ENCODE results near the gene SEMA3F.

The SEMA3F gene

DNA sequence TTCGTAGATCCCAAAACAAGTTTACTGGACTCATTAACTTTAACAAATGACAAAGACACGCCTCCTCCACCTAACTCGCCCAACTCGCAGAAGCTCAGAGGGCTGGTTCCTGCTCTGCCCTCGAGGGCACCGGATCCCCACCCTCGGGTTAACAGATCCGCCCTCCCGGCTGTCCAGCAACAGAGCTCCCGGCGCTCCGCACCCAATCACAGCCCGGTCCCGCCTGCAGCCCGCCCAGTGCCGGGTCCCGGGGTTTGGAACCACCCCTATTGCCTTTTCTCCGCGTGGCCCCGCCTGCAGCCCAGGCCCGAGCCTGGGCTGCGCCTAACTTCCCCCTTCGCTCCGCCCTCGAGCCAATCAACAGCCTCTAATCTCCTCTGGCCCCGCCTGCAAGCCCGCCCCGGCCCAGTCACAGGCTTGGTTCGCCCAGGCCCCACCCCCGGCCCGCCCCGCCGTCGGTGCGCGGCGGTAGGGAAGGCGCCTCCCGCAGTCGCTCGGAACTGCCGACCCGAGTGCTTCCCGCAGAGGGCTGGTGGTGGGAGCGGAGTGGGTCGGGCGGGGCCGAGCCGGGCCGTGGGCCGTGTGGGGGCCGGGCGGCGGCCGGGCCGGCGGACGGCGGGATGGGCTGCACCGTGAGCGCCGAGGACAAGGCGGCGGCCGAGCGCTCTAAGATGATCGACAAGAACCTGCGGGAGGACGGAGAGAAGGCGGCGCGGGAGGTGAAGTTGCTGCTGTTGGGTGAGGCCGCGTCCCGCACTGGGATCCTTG, 80.8 kb downstream of the SEMA3F start, which contains the start of gene GNAI2:
Gene GNAI2, plus strand, starts transcription at position 489 of the 768 bp plus-strand sequence. Its CDS starts 132 bp downstream, at position 621.
- DNase-seq (ENCODE audit: low read depth) = peak; percentile 98

DNA sequence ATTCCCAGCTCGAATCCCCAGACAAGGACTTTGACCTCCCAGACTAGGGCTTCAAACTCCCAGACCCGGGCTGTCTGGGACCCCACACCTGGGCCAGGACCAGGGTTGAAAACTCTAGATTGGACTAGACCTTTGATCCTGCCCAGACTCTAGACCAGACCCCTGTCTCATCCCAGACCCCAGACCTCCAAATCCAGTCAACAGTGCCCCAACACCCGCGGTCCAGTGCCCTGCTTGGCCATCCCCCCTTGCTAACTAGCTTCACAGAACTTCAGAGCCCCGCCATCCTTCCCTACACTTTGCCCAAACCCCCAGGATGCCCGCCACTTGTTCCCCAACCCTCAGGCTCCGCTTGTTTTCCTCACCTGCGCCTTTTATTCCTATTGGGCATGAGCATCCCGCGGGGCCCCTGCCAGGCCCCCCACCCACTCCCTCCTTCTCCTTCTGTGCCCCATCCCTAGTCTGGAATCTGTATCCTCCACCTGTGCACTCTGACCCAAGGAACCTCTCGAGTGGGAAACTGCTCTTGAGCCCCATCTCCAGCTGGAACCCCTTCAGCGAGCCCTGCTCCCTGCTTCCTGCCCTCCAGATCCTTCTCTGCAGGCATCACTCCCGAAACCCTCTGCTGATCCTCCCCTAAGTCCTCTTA, 81.5 kb downstream of the SEMA3F start:
- DNase-seq (ENCODE audit: low read depth) = no peak

GRCh38 chr3:50237133-50237651, 82.1 kb downstream of the SEMA3F start:
- DNase-seq (ENCODE audit: low read depth) = no peak

- peak; percentile 71 for DNase-seq (ENCODE audit: low read depth)
These were observed 82.8 kb downstream of the SEMA3F start for GRCh38 chr3:50237754-50238548.

DNA sequence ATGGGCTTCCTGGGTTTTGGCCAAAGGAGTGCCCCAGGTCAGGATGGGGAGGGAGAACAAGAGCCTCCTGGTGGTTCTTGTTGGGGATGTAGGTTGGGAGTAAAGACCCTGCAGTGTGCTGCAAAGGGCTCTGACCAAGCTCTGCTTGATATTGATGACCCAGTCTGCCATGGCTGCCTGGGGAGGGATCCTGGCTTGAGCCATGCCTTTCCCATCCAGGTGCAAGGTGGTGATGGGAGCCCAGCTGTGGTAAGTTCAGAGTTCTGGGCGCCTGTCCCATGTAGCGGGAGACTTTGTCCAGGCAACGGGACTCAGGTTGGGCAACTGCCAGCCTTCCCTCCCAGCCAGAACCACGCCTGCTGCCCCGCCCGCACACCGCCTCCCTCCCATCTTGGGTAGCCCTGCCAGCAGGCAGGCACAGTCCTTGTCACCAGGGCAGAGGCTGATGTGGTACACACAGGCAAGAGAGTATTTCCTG, 83.5 kb downstream of the SEMA3F start:
- no peak for DNase-seq (ENCODE audit: low read depth)

Data from stromal cell of bone marrow (primary cell).